ENCODE results near the gene GLO1.
A peak's percentile ranks its signal among the peaks of the same experiment; 100 is the strongest.

GLO1 gene

GRCh38 chr6:38656896-38657295 lies 46.0 kb downstream of the GLO1 start:
- Histone ChIP-seq H3K36me3 (ENCODE audit: control insufficient read depth, insufficient read depth, low read length) (no peaks in the 10 kb centered on the region), H3K27ac (ENCODE audit: low read depth, low read length) (no peak overlapping the region), H3K27me3 (ENCODE audit: control insufficient read depth, insufficient read depth, low read length) (no peaks in the 10 kb centered on the region)

GRCh38 chr6:38654263-38654662 lies 48.7 kb downstream of the GLO1 start:
- no peak overlapping the region for H3K9ac ChIP-seq (ENCODE audit: low read length)
- no peaks in the 10 kb centered on the region for H3K4me1 ChIP-seq (ENCODE audit: control insufficient read depth, insufficient read depth, low read length)
- H3K4me3 ChIP-seq (ENCODE audit: low read depth, low read length): no peak overlapping the region
- H3K36me3 ChIP-seq (ENCODE audit: control insufficient read depth, insufficient read depth, low read length): no peaks in the 10 kb centered on the region
- H3K27me3 ChIP-seq (ENCODE audit: control insufficient read depth, insufficient read depth, low read length): no peaks in the 10 kb centered on the region
- H3K9me3 ChIP-seq (ENCODE audit: control insufficient read depth, insufficient read depth, low read depth, low read length): no peaks in the 10 kb centered on the region
- no peak overlapping the region for H3K27ac ChIP-seq (ENCODE audit: low read depth, low read length)

More at GRCh38 chr6:38656896-38657295, 46.0 kb downstream of the GLO1 start:
- no peak overlapping the region for H3K9ac ChIP-seq (ENCODE audit: low read length)
- H3K9me3 ChIP-seq (ENCODE audit: control insufficient read depth, insufficient read depth, low read depth, low read length): no peaks in the 10 kb centered on the region
- H3K4me1 ChIP-seq (ENCODE audit: control insufficient read depth, insufficient read depth, low read length): no peaks in the 10 kb centered on the region
- no peak overlapping the region for H3K4me3 ChIP-seq (ENCODE audit: low read depth, low read length)

GRCh38 chr6:38651121-38651784 lies 51.7 kb downstream of the GLO1 start:
- no peak overlapping the region for H3K9ac ChIP-seq (ENCODE audit: low read length)
- no peak overlapping the region for H3K4me3 ChIP-seq (ENCODE audit: low read depth, low read length)
- H3K4me1 ChIP-seq (ENCODE audit: control insufficient read depth, insufficient read depth, low read length): peaks cover 6% of the 10 kb centered on the region; the same call in 1 of the 2 replicates
- H3K36me3 ChIP-seq (ENCODE audit: control insufficient read depth, insufficient read depth, low read length): no peaks in the 10 kb centered on the region
- H3K9me3 ChIP-seq (ENCODE audit: control insufficient read depth, insufficient read depth, low read depth, low read length): no peaks in the 10 kb centered on the region
- H3K27ac ChIP-seq (ENCODE audit: low read depth, low read length): no peak overlapping the region
- no peaks in the 10 kb centered on the region for H3K27me3 ChIP-seq (ENCODE audit: control insufficient read depth, insufficient read depth, low read length)

- Histone ChIP-seq H3K27ac (ENCODE audit: low read depth, low read length) (no peak overlapping the region), H3K9me3 (ENCODE audit: control insufficient read depth, insufficient read depth, low read depth, low read length) (no peaks in the 10 kb centered on the region), H3K4me1 (ENCODE audit: control insufficient read depth, insufficient read depth, low read length) (peaks cover 13% of the 10 kb centered on the region; the same call in 1 of the 2 replicates), H3K27me3 (ENCODE audit: control insufficient read depth, insufficient read depth, low read length) (no peaks in the 10 kb centered on the region), H3K36me3 (ENCODE audit: control insufficient read depth, insufficient read depth, low read length) (no peaks in the 10 kb centered on the region), H3K4me3 (ENCODE audit: low read depth, low read length) (no peak overlapping the region), H3K9ac (ENCODE audit: low read length) (no peak overlapping the region)
Measured at GRCh38 chr6:38650207-38650752, 52.7 kb downstream of the GLO1 start.

- no peaks in the 10 kb centered on the region for H3K9me3 ChIP-seq (ENCODE audit: control insufficient read depth, insufficient read depth, low read depth, low read length)
- no peak overlapping the region for H3K9ac ChIP-seq (ENCODE audit: low read length)
- no peaks in the 10 kb centered on the region for H3K27me3 ChIP-seq (ENCODE audit: control insufficient read depth, insufficient read depth, low read length)
- no peaks in the 10 kb centered on the region for H3K36me3 ChIP-seq (ENCODE audit: control insufficient read depth, insufficient read depth, low read length)
- H3K4me1 ChIP-seq (ENCODE audit: control insufficient read depth, insufficient read depth, low read length): peaks cover 13% of the 10 kb centered on the region; the same call in 1 of the 2 replicates
- no peak overlapping the region for H3K27ac ChIP-seq (ENCODE audit: low read depth, low read length)
- H3K4me3 ChIP-seq (ENCODE audit: low read depth, low read length): no peak overlapping the region
Measured at GRCh38 chr6:38649744-38650143, 53.2 kb downstream of the GLO1 start.

- no peaks in the 10 kb centered on the region for H3K9me3 ChIP-seq (ENCODE audit: control insufficient read depth, insufficient read depth, low read depth, low read length)
- H3K4me3 ChIP-seq (ENCODE audit: low read depth, low read length): no peak overlapping the region
- peaks cover 13% of the 10 kb centered on the region; the same call in 1 of the 2 replicates for H3K4me1 ChIP-seq (ENCODE audit: control insufficient read depth, insufficient read depth, low read length)
- no peak overlapping the region for H3K9ac ChIP-seq (ENCODE audit: low read length)
- H3K27ac ChIP-seq (ENCODE audit: low read depth, low read length): no peak overlapping the region
- H3K36me3 ChIP-seq (ENCODE audit: control insufficient read depth, insufficient read depth, low read length): no peaks in the 10 kb centered on the region
- H3K27me3 ChIP-seq (ENCODE audit: control insufficient read depth, insufficient read depth, low read length): no peaks in the 10 kb centered on the region
Measured at GRCh38 chr6:38648629-38649028, 54.3 kb downstream of the GLO1 start.

- no peak overlapping the region for H3K4me3 ChIP-seq (ENCODE audit: low read depth, low read length)
- H3K36me3 ChIP-seq (ENCODE audit: control insufficient read depth, insufficient read depth, low read length): no peaks in the 10 kb centered on the region
- H3K27me3 ChIP-seq (ENCODE audit: control insufficient read depth, insufficient read depth, low read length): no peaks in the 10 kb centered on the region
- no peaks in the 10 kb centered on the region for H3K9me3 ChIP-seq (ENCODE audit: control insufficient read depth, insufficient read depth, low read depth, low read length)
- peaks cover 13% of the 10 kb centered on the region; the same call in 1 of the 2 replicates for H3K4me1 ChIP-seq (ENCODE audit: control insufficient read depth, insufficient read depth, low read length)
- no peak overlapping the region for H3K9ac ChIP-seq (ENCODE audit: low read length)
- H3K27ac ChIP-seq (ENCODE audit: low read depth, low read length): no peak overlapping the region; the same call in 1 of the 2 replicates
Measured at GRCh38 chr6:38646166-38646878, 56.6 kb downstream of the GLO1 start.

GRCh38 chr6:38644951-38645350 lies 58.0 kb downstream of the GLO1 start:
- Histone ChIP-seq H3K27me3 (ENCODE audit: control insufficient read depth, insufficient read depth, low read length) (no peaks in the 10 kb centered on the region), H3K36me3 (ENCODE audit: control insufficient read depth, insufficient read depth, low read length) (no peaks in the 10 kb centered on the region), H3K4me1 (ENCODE audit: control insufficient read depth, insufficient read depth, low read length) (peaks cover 19% of the 10 kb centered on the region), H3K9ac (ENCODE audit: low read length) (no peak overlapping the region), H3K27ac (ENCODE audit: low read depth, low read length) (no peak overlapping the region), H3K9me3 (ENCODE audit: control insufficient read depth, insufficient read depth, low read depth, low read length) (no peaks in the 10 kb centered on the region), H3K4me3 (ENCODE audit: low read depth, low read length) (no peak overlapping the region)

- H3K9me3 ChIP-seq (ENCODE audit: control insufficient read depth, insufficient read depth, low read depth, low read length): no peaks in the 10 kb centered on the region
- no peaks in the 10 kb centered on the region for H3K36me3 ChIP-seq (ENCODE audit: control insufficient read depth, insufficient read depth, low read length)
- peaks cover 11% of the 10 kb centered on the region for H3K4me1 ChIP-seq (ENCODE audit: control insufficient read depth, insufficient read depth, low read length)
- H3K27me3 ChIP-seq (ENCODE audit: control insufficient read depth, insufficient read depth, low read length): peaks cover 9% of the 10 kb centered on the region; the same call in 1 of the 2 replicates
- peak overlapping the region; percentile 78; the same call in 1 of the 2 replicates for H3K27ac ChIP-seq (ENCODE audit: low read depth, low read length)
- H3K4me3 ChIP-seq (ENCODE audit: low read depth, low read length): peak overlapping the region; percentile 93
- peak overlapping the region; percentile 81 for H3K9ac ChIP-seq (ENCODE audit: low read length)
Measured at GRCh38 chr6:38640216-38640909, 62.6 kb downstream of the GLO1 start.

GRCh38 chr6:38639498-38640215 lies 63.3 kb downstream of the GLO1 start, which contains the start of gene BTBD9:
BTBD9 (minus strand) TSS chr6:38639929.
- peak within 1 kb of the TSS; percentile 78 for H3K27ac ChIP-seq (ENCODE audit: low read depth, low read length)
- H3K36me3 ChIP-seq (ENCODE audit: control insufficient read depth, insufficient read depth, low read length): no peaks in the 10 kb centered on the region
- peaks cover 11% of the 10 kb centered on the region for H3K4me1 ChIP-seq (ENCODE audit: control insufficient read depth, insufficient read depth, low read length)

More at GRCh38 chr6:38639498-38640215, 63.3 kb downstream of the GLO1 start, which contains the start of gene BTBD9:
- Histone ChIP-seq H3K4me3 (ENCODE audit: low read depth, low read length) (peak within 1 kb of the TSS; percentile 93), H3K9ac (ENCODE audit: low read length) (peak within 1 kb of the TSS; percentile 81), H3K9me3 (ENCODE audit: control insufficient read depth, insufficient read depth, low read depth, low read length) (no peaks in the 10 kb centered on the region), H3K27me3 (ENCODE audit: control insufficient read depth, insufficient read depth, low read length) (peaks cover 9% of the 10 kb centered on the region; the same call in 1 of the 2 replicates)

Measured in HUES6 (cell line).